Panc1 (cell line): ENCODE data around the gene SRRM4. TPM values are rescaled to one million over a fixed set of nuclear protein-coding genes. Genes with fewer than 3 reads are reported as not detected.

Experiments
- ATAC-seq: fragments of 200-7000 bp; cut with Tn5 transposase; 2 replicates; pipeline ENCODE4 v1.9.1; 2020; ENCODE audit warnings: mild to moderate bottlenecking, moderate library complexity
- BruUV-seq: library from RNA; stranded (reverse); fragments of 400-500 nt; replicated peaks from 2 replicates; lab custom pipeline; 2021; lab: Mats Ljungman, UMichigan
- CTCF ChIA-PET: fragments of 300-600 bp; sonication (Branson Sonifier 250); formaldehyde crosslinking; loops from one replicate; lab custom pipeline; 2022; ENCODE audit warnings: antibody characterized with exemption; lab: Charles Lee
- POLR2A ChIA-PET: fragments of 300-600 bp; sonication (Branson Sonifier 250); formaldehyde crosslinking; loops from one replicate; lab custom pipeline; 2022; ENCODE audit warnings: antibody characterized with exemption; lab: Charles Lee
- DNase-seq: peaks from one replicate; pipeline ENCODE4 v3.0.0-alpha.2; 2010; ENCODE audit warnings: low read depth, low spot score
- H3K27ac ChIP-seq: 2 replicates; pipeline ENCODE4 v1.5.1; 2011; ENCODE audit warnings: mild to moderate bottlenecking, low read length, inconsistent platforms
- H3K27me3 ChIP-seq: fragments of 200-500 bp; sonication (Bioruptor generic); 2 replicates; pipeline ENCODE4 v1.6.0; 2014; ENCODE audit warnings: low read length, inconsistent platforms; ENCODE audit not compliant: control insufficient read depth, insufficient read depth
- H3K36me3 ChIP-seq: fragments of 200-500 bp; sonication (Bioruptor generic); 2 replicates; pipeline ENCODE4 v1.5.1; 2014; ENCODE audit warnings: inconsistent platforms, mild to moderate bottlenecking, low read length, moderate library complexity; ENCODE audit not compliant: control insufficient read depth, insufficient read depth
- H3K4me1 ChIP-seq: 2 replicates; pipeline ENCODE4 v1.5.1; 2011; ENCODE audit warnings: inconsistent platforms, mild to moderate bottlenecking, low read length, moderate library complexity; ENCODE audit not compliant: control insufficient read depth, insufficient read depth
- H3K4me3 ChIP-seq, 2 experiments: 2 replicates each; pipeline ENCODE4 v1.5.1; 2011 to 2012; ENCODE audit warnings: low read depth in 2 of 2, low read length in 2 of 2, mild to moderate bottlenecking in 2 of 2, inconsistent platforms in 1 of 2, moderate library complexity in 1 of 2
- H3K9me3 ChIP-seq: fragments of 200-500 bp; sonication (Bioruptor generic); 2 replicates; pipeline ENCODE4 v1.5.1; 2014; ENCODE audit warnings: low read depth, mild to moderate bottlenecking, inconsistent platforms, low read length, moderate library complexity; ENCODE audit not compliant: control insufficient read depth, insufficient read depth
- CTCF ChIP-seq: fragments of 450-650 bp; IDR thresholded peaks from 2 replicates; pipeline ENCODE4 v1.5.1; 2017; ENCODE audit warnings: mild to moderate bottlenecking
- POLR2AphosphoS5 ChIP-seq: IDR thresholded peaks from 2 replicates; pipeline ENCODE4 v1.6.1; 2012; ENCODE audit warnings: mild to moderate bottlenecking, low read depth, low read length, moderate library complexity
- REST ChIP-seq, 2 experiments: IDR thresholded peaks; 2 replicates each; pipeline ENCODE4 v1.6.1; 2011 to 2012; ENCODE audit warnings: low read depth in 2 of 2, control low read depth in 1 of 2, low read length in 1 of 2, mild to moderate bottlenecking in 1 of 2, moderate library complexity in 1 of 2; ENCODE audit not compliant: insufficient read depth in 1 of 2
- SIN3A ChIP-seq: IDR thresholded peaks from 2 replicates; pipeline ENCODE4 v1.6.1; 2012; ENCODE audit warnings: low read depth, mild to moderate bottlenecking, low read length, moderate library complexity, borderline replicate concordance; ENCODE audit not compliant: insufficient read depth
- TCF7L2 ChIP-seq: IDR thresholded peaks from 2 replicates; pipeline ENCODE4 v1.6.1; 2011; ENCODE audit warnings: mild to moderate bottlenecking, low read depth, low read length, inconsistent platforms
- in situ Hi-C: cut with HindIII; loops from 2 replicates; pipeline ENCODE4 v1.10.0; 2016; ENCODE audit warnings: low sequenced_read_pairs, low pct_unique_long_range_greater_than_20kb
- intact Hi-C: fragments of 100-400 bp; cut with micrococcal nuclease; formaldehyde crosslinking; loops from one replicate; pipeline ENCODE4 v1.10.0; 2022; ENCODE audit not compliant: unreplicated experiment
- total RNA-seq: library from RNA; stranded (reverse); gene quantifications from one replicate; pipeline ENCODE4 v1.2.1, GENCODE V29; 2021; ENCODE audit not compliant: unreplicated experiment

Gene SRRM4
- total RNA-seq, 1 experiment from 2014 or later = not detected

DNA sequence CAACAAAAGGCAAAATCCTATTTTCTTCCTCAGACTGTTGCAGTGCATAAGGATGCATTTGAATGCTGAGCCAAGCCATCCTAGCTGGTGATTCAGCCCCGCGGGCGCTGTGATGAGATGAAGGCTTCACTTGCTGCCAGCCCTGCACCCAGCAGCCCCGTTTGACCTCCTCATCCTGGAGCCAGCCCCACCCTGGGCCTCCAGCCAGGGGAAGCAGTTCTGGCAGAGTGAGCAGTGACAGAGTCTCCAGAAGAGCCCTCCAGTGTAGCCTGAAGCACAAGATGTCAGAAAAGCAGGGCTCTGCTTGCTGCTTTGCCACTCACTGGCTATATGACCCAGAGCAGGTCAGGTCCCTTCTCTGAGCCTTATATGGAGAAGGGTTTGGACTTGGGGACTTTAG, 101.2 kb downstream of the SRRM4 start:
- intact Hi-C loops = no loop called here
- H3K27me3 ChIP-seq = peaks cover 8% of the 10 kb centered on the region
- H3K27ac ChIP-seq = no peak overlapping the region
- no peaks in the 10 kb centered on the region for H3K4me1 ChIP-seq
- H3K4me3 ChIP-seq = no peak overlapping the region
- H3K9me3 ChIP-seq = no peaks in the 10 kb centered on the region
- ChIA-PET POLR2A (no interaction called here), CTCF (no interaction called here)
- no TSS peak for BruUV-seq
- no peak for TF ChIP-seq REST (IDR thresholded peaks at IDR 0.05; ENCODE audit: insufficient read depth in 1 of 2, low read depth in 2 of 2, low read length in 1 of 2)
- DNase-seq = no peak
- in situ Hi-C loops = no loop called here
- no peak for ATAC-seq
- no peaks in the 10 kb centered on the region for H3K36me3 ChIP-seq

- BruUV-seq = no TSS peak
- intact Hi-C loops = no loop called here
- no peak for ATAC-seq
Measured at GRCh38 chr12:119088685-119089379, 107.5 kb downstream of the SRRM4 start.

More at GRCh38 chr12:119088685-119089379, 107.5 kb downstream of the SRRM4 start:
- in situ Hi-C loops = no loop called here
- CTCF ChIA-PET = no interaction called here
- DNase-seq = no peak
- no peaks in the 10 kb centered on the region for H3K36me3 ChIP-seq
- H3K4me3 ChIP-seq = no peak overlapping the region
- no peaks in the 10 kb centered on the region for H3K9me3 ChIP-seq
- POLR2A ChIA-PET = no interaction called here
- no peaks in the 10 kb centered on the region for H3K4me1 ChIP-seq
- H3K27ac ChIP-seq = no peak overlapping the region
- TF ChIP-seq POLR2AphosphoS5 (no peak), REST (IDR thresholded peaks at IDR 0.05; ENCODE audit: insufficient read depth in 1 of 2, low read depth in 2 of 2, low read length in 1 of 2) (no peak), SIN3A (no peak), TCF7L2 (no peak), CTCF (no peak)
- no peaks in the 10 kb centered on the region; the same call in 1 of the 2 replicates for H3K27me3 ChIP-seq
